ENCODE data around the gene MMP28.

MMP28 gene

GRCh38 chr17:35797918-35798317, 2.5 kb upstream of the MMP28 start:
- DNase-seq (ENCODE audit: low read depth) = no peak

- no peak for DNase-seq (ENCODE audit: low read depth)
These were observed 1.9 kb upstream of the MMP28 start for GRCh38 chr17:35797370-35797769.

GRCh38 chr17:35796942-35797341, 1.5 kb upstream of the MMP28 start:
- no peak for DNase-seq (ENCODE audit: low read depth)

- no peak for DNase-seq (ENCODE audit: low read depth)
These were observed 427 bp upstream of the MMP28 start for GRCh38 chr17:35795871-35796265.

DNA sequence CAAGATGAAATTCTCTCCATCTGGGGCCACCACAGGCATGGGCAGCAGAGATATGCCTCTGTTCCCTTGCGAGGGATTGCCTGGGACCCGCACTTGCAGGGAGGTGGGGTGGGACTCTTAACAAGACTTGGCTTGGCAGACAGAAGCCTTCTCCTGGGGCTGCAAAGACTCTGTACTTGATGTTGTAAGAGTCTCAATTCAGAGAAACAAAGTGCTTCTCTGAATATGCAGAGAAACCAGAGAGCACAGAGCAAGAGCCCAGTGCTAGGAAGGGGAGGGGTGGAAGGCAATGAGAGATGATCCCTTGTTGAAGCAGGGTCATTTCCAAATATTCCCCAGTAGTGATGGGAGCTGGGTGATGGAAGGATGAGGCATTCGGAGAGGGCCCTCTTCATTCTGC, 2.2 kb downstream of the MMP28 start:
- no peak for DNase-seq (ENCODE audit: low read depth)

- no peak for DNase-seq (ENCODE audit: low read depth)
These were observed 3.6 kb downstream of the MMP28 start for GRCh38 chr17:35791681-35792350.

- DNase-seq (ENCODE audit: low read depth) = no peak
These were observed 4.6 kb downstream of the MMP28 start for GRCh38 chr17:35790841-35791240.

- no peak for DNase-seq (ENCODE audit: low read depth)
These were observed 6.7 kb downstream of the MMP28 start for GRCh38 chr17:35788477-35789368.

DNA sequence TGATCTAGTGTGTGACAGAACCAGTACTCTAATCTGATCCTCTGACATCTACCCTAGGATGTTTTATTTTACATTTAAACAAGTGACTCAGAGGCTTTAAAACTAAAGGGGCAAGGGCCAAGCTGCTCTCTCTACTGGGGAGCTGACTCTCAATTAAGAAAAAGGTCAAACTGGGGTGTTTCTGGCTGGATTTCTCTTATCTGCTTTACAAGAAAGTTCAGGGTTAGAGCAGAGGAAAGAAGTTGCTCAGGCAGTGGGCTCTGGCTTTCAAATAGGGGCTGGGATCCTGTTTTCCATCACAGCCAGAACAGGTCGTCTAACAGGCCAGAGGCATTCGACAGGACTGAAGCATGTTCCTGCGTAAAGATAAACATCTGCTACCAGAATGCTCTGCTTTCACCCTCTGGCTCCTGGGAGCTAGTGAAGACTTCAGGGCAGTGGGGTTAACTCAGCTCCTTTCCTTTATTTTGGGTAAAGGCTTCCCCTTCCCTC, 8.5 kb downstream of the MMP28 start:
- no peak for DNase-seq (ENCODE audit: low read depth)

DNA sequence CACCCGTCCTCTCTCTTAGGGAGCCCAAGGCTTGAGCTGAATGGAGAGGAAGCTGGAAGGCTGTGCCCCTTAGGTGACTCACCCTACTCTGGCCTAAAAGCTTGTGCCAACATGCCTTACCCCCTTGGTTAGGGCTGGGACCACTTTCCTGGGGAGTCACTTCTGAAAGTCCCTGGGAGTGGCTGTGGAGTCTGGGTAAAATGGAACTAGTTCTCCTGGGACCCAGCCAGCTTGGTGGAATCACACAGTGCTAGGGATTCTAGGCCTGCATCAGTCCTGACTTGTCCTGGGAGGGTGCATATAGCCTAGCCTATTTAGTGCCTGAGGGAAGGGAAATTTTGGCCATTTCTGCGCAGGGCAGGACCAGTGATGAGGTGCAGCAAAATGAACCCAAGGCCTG, 10.5 kb downstream of the MMP28 start:
- no peak for DNase-seq (ENCODE audit: low read depth)

GRCh38 chr17:35780950-35781349, 14.5 kb downstream of the MMP28 start:
- DNase-seq (ENCODE audit: low read depth) = no peak

GRCh38 chr17:35778641-35779196, 16.7 kb downstream of the MMP28 start:
- no peak for DNase-seq (ENCODE audit: low read depth)

DNA sequence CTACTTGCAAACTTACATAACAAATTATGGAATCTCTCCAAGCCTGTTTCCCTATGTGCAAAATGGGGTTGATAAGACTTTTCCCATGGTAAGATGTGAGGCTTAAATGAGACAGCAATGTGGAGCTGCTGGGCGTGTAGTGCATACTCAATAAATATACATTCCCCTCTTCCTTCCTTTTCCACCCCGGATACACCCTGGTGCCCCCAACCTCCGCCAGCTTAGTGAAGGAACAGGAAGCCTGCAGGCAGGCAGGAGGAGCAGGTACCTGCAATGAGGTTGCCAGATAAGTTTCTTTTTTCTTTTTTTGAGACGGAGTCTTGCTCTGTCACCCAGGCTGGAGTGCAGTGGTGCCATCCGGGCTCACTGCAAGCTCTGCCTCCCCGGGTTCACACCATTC, 19.9 kb downstream of the MMP28 start:
- DNase-seq (ENCODE audit: low read depth) = no peak

GRCh38 chr17:35775039-35775438, 20.4 kb downstream of the MMP28 start:
- no peak for DNase-seq (ENCODE audit: low read depth)

GRCh38 chr17:35774499-35774898, 20.9 kb downstream of the MMP28 start:
- DNase-seq (ENCODE audit: low read depth) = no peak

DNA sequence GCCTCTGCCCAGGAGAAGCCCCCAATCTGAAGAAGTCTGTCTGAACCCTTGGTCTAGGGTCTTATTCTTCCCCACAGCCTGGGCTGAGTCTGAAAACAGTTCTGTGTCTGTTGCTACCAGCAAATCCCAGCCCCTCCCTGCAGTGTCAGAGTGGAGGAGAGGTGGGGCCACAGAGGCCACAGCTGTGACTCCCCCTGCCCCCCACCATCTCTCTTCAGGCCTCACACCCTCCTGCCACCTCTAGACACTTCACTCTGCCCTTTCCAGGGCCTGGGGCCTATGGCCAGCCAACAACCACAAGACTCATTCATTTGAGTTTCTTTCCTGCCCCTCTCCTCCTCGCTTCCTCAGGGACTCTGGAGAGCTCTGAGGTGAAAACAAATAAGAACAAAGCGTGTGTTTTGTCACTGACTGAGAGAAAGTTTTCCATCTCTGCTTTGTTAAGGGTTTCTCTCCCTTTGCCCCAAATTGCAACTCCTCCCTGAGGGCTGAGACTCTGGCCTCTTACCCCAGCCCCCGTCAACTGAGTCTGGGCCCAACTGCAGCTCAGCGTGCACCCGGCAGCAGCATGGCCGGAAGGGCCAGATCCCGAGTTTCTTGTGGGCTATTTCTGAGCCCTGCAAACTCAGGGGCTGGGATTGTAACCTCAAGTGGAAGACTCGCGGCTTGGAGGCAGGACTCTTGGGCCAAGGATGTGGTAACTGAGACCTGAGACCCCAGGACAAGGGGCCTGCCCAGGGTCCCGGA, 21.6 kb downstream of the MMP28 start:
- DNase-seq (ENCODE audit: low read depth) = no peak

GRCh38 chr17:35773129-35773528, 22.3 kb downstream of the MMP28 start:
- DNase-seq (ENCODE audit: low read depth) = no peak

- no peak for DNase-seq (ENCODE audit: low read depth)
These were observed 25.4 kb downstream of the MMP28 start for GRCh38 chr17:35769895-35770486.

GRCh38 chr17:35768797-35769196, 26.6 kb downstream of the MMP28 start:
- DNase-seq (ENCODE audit: low read depth) = no peak

DNA sequence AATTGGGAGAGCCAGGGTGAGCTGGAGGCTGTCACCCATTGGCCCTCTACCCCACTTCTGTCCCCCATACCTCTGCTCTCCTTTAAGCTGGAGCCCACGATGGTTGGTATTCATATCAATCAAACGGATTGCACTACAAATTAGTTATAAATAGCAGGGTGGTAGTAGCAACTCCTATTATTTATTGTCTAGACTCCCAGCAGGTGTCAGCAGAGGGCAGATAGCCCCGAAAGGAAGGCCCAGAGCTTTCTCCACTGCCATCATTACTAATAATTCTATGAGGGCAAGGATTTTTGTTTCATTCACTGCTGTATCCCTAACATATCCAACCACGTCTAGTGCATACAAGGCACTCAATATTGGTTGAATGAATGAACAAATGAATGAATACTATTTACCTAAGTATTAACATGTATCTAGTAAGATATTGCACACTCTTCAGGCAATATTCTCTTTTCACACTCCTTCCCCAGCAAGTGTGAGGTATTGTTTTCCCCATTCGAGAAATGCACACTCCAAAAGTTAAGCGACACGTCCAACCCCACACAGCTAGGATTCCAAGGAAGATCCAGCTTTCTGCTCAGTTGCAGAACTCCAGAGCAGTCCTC, 28.4 kb downstream of the MMP28 start:
- DNase-seq (ENCODE audit: low read depth) = no peak

DNA sequence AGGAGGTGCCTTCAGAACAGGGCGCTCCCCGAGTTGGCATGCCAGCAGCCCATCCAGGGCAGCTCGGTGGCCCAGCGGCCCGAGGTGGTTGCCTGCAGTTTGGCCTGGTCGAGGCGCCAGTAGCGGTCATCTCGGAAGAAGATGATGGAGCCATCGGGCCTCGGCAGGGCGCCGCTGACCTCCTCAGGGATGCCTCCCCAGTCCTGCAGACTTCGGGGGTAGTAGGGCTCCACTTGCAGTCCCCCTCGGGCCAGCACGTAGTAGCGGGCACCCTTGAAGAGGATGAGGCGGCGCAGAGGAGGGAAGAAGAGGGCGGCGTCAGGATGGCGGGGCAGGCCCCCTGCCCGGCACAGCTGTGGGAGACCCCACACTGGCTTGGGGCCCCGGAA, 29.0 kb downstream of the MMP28 start:
- no peak for DNase-seq (ENCODE audit: low read depth)

Measured in stimulated activated CD8-positive, alpha-beta memory T cell treated with anti-CD3 and anti-CD28 coated beads, Interleukin-15, amount 100 ng/mL, for 1 hour (primary cell).